GM23338 (cell line): ENCODE results near the gene ASGR2. TPM values are rescaled to one million over a fixed set of nuclear protein-coding genes. Genes with fewer than 3 reads are reported as not detected.

Source experiments
- ATAC-seq: fragments of 200-7000 bp; cut with Tn5 transposase; 3 replicates; pipeline ENCODE4 v1.9.1; 2020
- DNase-seq: peaks from one replicate; pipeline ENCODE4 v3.0.0-alpha.2; 2015; ENCODE audit warnings: low spot score
- H2AFZ ChIP-seq: fragments of 200-600 bp; sonication (generic); 2 replicates; pipeline ENCODE4 v1.8.0; 2016; ENCODE audit warnings: antibody characterized with exemption, mild to moderate bottlenecking, moderate library complexity
- H3F3A ChIP-seq: fragments of 200-600 bp; sonication (generic); replicated peaks from 2 replicates; pipeline ENCODE4 v1.8.0; 2017; ENCODE audit warnings: antibody characterized with exemption, mixed run types, low read depth
- H3K27ac ChIP-seq: fragments of 200-600 bp; sonication (generic); 2 replicates; pipeline ENCODE4 v1.6.1; 2016; ENCODE audit warnings: low read depth
- H3K27me3 ChIP-seq: fragments of 200-600 bp; sonication (generic); 2 replicates; pipeline ENCODE4 v1.8.0; 2016; ENCODE audit warnings: mild to moderate bottlenecking, mixed run types, moderate library complexity; ENCODE audit not compliant: insufficient read depth
- H3K36me3 ChIP-seq: fragments of 200-600 bp; sonication (generic); 2 replicates; pipeline ENCODE4 v1.8.0; 2016; ENCODE audit warnings: mild to moderate bottlenecking; ENCODE audit not compliant: insufficient read depth
- H3K4me1 ChIP-seq: fragments of 200-600 bp; sonication (generic); 2 replicates; pipeline ENCODE4 v1.8.0; 2016; ENCODE audit warnings: mild to moderate bottlenecking, moderate library complexity; ENCODE audit not compliant: insufficient read depth
- H3K4me2 ChIP-seq: fragments of 200-600 bp; sonication (generic); 2 replicates; pipeline ENCODE4 v1.7.1; 2017; ENCODE audit warnings: mixed run types
- H3K4me3 ChIP-seq: fragments of 200-600 bp; sonication (generic); 2 replicates; pipeline ENCODE4 v1.6.1; 2016; ENCODE audit warnings: mixed run types
- H3K79me2 ChIP-seq: fragments of 200-600 bp; sonication (generic); replicated peaks from 2 replicates; pipeline ENCODE4 v1.8.0; 2017; ENCODE audit warnings: mild to moderate bottlenecking; ENCODE audit not compliant: insufficient read depth
- H3K9me2 ChIP-seq: fragments of 200-600 bp; sonication (generic); 2 replicates; pipeline ENCODE4 v1.8.0; 2017; ENCODE audit not compliant: insufficient read depth
- H4K20me1 ChIP-seq: fragments of 200-600 bp; sonication (generic); replicated peaks from 2 replicates; pipeline ENCODE4 v1.8.0; 2017; ENCODE audit warnings: mild to moderate bottlenecking; ENCODE audit not compliant: insufficient read depth
- H3K27ac Mint-ChIP-seq: 2 replicates; pipeline ENCODE4 v1.8.0; 2020; ENCODE audit warnings: inconsistent platforms, mild to moderate bottlenecking, moderate library complexity, mixed read lengths
- H3K27me3 Mint-ChIP-seq: 3 replicates; pipeline ENCODE4 v1.8.0; 2022; ENCODE audit warnings: low read depth, mild to moderate bottlenecking, moderate library complexity, mixed read lengths, inconsistent platforms; ENCODE audit not compliant: insufficient read depth, poor library complexity
- H3K36me3 Mint-ChIP-seq: 3 replicates; pipeline ENCODE4 v1.8.0; 2021; ENCODE audit warnings: low read depth, mild to moderate bottlenecking, inconsistent platforms, moderate library complexity, mixed read lengths
- H3K4me1 Mint-ChIP-seq: 3 replicates; pipeline ENCODE4 v1.8.0; 2020; ENCODE audit warnings: mild to moderate bottlenecking, inconsistent platforms, mixed read lengths
- H3K4me3 Mint-ChIP-seq: 3 replicates; pipeline ENCODE4 v1.8.0; 2021; ENCODE audit warnings: moderate library complexity, mild to moderate bottlenecking, inconsistent platforms, mixed read lengths
- H3K9me3 Mint-ChIP-seq: 3 replicates; pipeline ENCODE4 v1.8.0; 2020; ENCODE audit warnings: moderate library complexity, mild to moderate bottlenecking, inconsistent platforms, mixed read lengths
- CREB1 ChIP-seq: fragments of 250-450 bp; sonication (Bioruptor Pico); IDR thresholded peaks from 2 replicates; pipeline ENCODE4 v1.5.0; 2020; ENCODE audit warnings: low read depth, mild to moderate bottlenecking, moderate library complexity
- EZH2 ChIP-seq: fragments of 200-600 bp; sonication (generic); IDR thresholded peaks from one replicate; pipeline ENCODE4 v1.8.0; 2017; ENCODE audit warnings: antibody characterized with exemption, mild to moderate bottlenecking, low read depth; ENCODE audit not compliant: unreplicated experiment
- EZH2phosphoT487 ChIP-seq: fragments of 200-600 bp; sonication (generic); IDR thresholded peaks from one replicate; pipeline ENCODE4 v1.8.1; 2018; ENCODE audit warnings: antibody characterized with exemption; ENCODE audit not compliant: unreplicated experiment
- JUNB ChIP-seq: IDR thresholded peaks from one replicate; pipeline ENCODE4 v1.6.1; 2016; ENCODE audit warnings: antibody characterized with exemption; ENCODE audit not compliant: unreplicated experiment
- NANOG ChIP-seq: IDR thresholded peaks from 2 replicates; pipeline ENCODE4 v1.6.1; 2016; ENCODE audit warnings: antibody characterized with exemption, borderline replicate concordance
- POLR2AphosphoS5 ChIP-seq: IDR thresholded peaks from 2 replicates; pipeline ENCODE4 v1.6.1; 2016; ENCODE audit warnings: antibody characterized with exemption, low read depth
- STAT1 ChIP-seq: IDR thresholded peaks from one replicate; pipeline ENCODE4 v1.6.1; 2016; ENCODE audit warnings: antibody characterized with exemption; ENCODE audit not compliant: unreplicated experiment
- ZNF114 ChIP-seq: fragments of 250-450 bp; sonication (Bioruptor Pico); IDR thresholded peaks from 2 replicates; pipeline ENCODE4 v1.5.0; 2020; ENCODE audit warnings: mild to moderate bottlenecking, moderate library complexity
- polyA plus RNA-seq: library from polyadenylated mRNA; unstranded; fragments of >200 nt; fragmentation: Nextera tagmentation; extraction: Ambion mirVana; gene quantifications from 2 replicates; pipeline ENCODE4 v1.2.1, GENCODE V29; 2016
- total RNA-seq: library from RNA; depleted of rRNA; stranded (reverse); fragments of >200 nt; shearing (Covaris generic); gene quantifications from 2 replicates; pipeline ENCODE4 v1.2.3, GENCODE V29; 2014
- TF ChIP-seq, protein P1 (sequence below): fragments of 250-450 bp; sonication (Bioruptor Pico); IDR thresholded peaks from 2 replicates; pipeline ENCODE4 v1.5.0; 2020; ENCODE audit warnings: mild to moderate bottlenecking, moderate library complexity
- TF ChIP-seq, protein P2 (sequence below): IDR thresholded peaks from 2 replicates; pipeline ENCODE4 v1.6.1; 2016; ENCODE audit warnings: antibody characterized with exemption

ASGR2 gene
- total and polyA plus RNA-seq, 2 experiments from 2014 or later: 0.97 TPM; not detected in 1

DNA sequence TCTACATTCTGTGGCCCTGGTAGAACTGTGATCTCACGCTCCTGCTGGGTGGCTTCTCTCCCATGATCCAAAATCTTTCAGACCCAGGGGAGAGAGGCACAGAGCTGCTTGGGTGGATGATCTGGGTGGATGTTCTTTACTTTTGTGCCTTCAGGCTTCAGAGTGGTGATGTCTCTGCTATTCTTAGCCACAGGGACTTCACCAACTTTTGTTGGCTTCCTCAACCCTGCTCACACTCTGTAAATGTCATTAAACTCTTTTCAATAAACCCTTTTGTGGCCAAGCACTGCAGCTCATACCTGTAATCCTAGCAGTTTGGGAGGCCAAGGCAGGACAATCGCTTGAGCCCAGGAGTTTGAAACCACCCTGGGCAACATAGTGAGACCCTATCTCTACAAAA, 42.2 kb downstream of the ASGR2 start (continued):
- TF ChIP-seq, protein P1, sequence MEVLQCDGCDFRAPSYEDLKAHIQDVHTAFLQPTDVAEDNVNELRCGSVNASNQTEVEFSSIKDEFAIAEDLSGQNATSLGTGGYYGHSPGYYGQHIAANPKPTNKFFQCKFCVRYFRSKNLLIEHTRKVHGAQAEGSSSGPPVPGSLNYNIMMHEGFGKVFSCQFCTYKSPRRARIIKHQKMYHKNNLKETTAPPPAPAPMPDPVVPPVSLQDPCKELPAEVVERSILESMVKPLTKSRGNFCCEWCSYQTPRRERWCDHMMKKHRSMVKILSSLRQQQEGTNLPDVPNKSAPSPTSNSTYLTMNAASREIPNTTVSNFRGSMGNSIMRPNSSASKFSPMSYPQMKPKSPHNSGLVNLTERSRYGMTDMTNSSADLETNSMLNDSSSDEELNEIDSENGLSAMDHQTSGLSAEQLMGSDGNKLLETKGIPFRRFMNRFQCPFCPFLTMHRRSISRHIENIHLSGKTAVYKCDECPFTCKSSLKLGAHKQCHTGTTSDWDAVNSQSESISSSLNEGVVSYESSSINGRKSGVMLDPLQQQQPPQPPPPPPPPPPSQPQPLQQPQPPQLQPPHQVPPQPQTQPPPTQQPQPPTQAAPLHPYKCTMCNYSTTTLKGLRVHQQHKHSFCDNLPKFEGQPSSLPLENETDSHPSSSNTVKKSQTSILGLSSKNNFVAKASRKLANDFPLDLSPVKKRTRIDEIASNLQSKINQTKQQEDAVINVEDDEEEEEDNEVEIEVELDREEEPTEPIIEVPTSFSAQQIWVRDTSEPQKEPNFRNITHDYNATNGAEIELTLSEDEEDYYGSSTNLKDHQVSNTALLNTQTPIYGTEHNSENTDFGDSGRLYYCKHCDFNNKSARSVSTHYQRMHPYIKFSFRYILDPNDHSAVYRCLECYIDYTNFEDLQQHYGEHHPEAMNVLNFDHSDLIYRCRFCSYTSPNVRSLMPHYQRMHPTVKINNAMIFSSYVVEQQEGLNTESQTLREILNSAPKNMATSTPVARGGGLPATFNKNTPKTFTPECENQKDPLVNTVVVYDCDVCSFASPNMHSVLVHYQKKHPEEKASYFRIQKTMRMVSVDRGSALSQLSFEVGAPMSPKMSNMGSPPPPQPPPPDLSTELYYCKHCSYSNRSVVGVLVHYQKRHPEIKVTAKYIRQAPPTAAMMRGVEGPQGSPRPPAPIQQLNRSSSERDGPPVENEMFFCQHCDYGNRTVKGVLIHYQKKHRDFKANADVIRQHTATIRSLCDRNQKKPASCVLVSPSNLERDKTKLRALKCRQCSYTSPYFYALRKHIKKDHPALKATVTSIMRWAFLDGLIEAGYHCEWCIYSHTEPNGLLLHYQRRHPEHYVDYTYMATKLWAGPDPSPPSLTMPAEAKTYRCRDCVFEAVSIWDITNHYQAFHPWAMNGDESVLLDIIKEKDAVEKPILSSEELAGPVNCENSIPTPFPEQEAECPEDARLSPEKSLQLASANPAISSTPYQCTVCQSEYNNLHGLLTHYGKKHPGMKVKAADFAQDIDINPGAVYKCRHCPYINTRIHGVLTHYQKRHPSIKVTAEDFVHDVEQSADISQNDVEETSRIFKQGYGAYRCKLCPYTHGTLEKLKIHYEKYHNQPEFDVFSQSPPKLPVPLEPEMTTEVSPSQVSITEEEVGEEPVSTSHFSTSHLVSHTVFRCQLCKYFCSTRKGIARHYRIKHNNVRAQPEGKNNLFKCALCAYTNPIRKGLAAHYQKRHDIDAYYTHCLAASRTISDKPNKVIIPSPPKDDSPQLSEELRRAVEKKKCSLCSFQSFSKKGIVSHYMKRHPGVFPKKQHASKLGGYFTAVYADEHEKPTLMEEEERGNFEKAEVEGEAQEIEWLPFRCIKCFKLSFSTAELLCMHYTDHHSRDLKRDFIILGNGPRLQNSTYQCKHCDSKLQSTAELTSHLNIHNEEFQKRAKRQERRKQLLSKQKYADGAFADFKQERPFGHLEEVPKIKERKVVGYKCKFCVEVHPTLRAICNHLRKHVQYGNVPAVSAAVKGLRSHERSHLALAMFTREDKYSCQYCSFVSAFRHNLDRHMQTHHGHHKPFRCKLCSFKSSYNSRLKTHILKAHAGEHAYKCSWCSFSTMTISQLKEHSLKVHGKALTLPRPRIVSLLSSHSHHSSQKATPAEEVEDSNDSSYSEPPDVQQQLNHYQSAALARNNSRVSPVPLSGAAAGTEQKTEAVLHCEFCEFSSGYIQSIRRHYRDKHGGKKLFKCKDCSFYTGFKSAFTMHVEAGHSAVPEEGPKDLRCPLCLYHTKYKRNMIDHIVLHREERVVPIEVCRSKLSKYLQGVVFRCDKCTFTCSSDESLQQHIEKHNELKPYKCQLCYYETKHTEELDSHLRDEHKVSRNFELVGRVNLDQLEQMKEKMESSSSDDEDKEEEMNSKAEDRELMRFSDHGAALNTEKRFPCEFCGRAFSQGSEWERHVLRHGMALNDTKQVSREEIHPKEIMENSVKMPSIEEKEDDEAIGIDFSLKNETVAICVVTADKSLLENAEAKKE (CRISPR knock-in tag): no peak
- TF ChIP-seq, protein P2, sequence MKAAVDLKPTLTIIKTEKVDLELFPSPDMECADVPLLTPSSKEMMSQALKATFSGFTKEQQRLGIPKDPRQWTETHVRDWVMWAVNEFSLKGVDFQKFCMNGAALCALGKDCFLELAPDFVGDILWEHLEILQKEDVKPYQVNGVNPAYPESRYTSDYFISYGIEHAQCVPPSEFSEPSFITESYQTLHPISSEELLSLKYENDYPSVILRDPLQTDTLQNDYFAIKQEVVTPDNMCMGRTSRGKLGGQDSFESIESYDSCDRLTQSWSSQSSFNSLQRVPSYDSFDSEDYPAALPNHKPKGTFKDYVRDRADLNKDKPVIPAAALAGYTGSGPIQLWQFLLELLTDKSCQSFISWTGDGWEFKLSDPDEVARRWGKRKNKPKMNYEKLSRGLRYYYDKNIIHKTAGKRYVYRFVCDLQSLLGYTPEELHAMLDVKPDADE: no peak
- TF ChIP-seq ZNF114 (no peak), POLR2AphosphoS5 (no peak), EZH2phosphoT487 (no peak), CREB1 (CRISPR knock-in tag) (no peak), EZH2 (no peak), STAT1 (no peak), JUNB (no peak), NANOG (no peak)

DNA sequence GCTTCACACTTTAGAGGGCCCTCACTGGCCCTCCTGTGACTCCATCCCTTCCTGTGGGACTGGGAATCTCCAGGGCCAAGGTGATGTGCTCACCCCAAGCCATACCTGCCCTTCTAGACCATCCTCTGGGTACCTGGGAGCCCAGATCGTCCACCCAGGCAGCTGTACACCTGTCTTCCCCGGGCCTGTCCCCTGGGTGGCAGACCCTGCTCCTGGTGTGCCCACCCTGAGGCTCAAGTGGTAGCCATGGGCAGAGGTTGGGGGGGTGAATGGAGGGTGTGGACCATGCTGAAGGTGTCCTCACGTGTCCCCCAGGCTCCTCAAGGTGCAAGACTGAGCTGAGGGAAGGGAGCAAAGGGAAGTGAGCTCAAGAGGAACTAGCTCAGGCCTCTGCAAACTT, 43.9 kb downstream of the ASGR2 start:
- Histone ChIP-seq H2AFZ (no peak overlapping the region), H3K79me2 (no peaks in the 10 kb centered on the region), H3K36me3 (no peaks in the 10 kb centered on the region), H3K4me3 (no peak overlapping the region), H3K9me2 (no peaks in the 10 kb centered on the region), H3F3A (no peaks in the 10 kb centered on the region), H4K20me1 (no peaks in the 10 kb centered on the region), H3K27me3 (no peaks in the 10 kb centered on the region), H3K4me2 (no peak overlapping the region), H3K4me1 (no peaks in the 10 kb centered on the region), H3K27ac (no peak overlapping the region)
- no peak for DNase-seq
- Mint-ChIP-seq H3K36me3 (peaks cover 22% of the 10 kb centered on the region), H3K4me3 (no peak overlapping the region), H3K4me1 (no peaks in the 10 kb centered on the region), H3K27ac (no peak overlapping the region), H3K9me3 (peaks cover 35% of the 10 kb centered on the region), H3K27me3 (peaks cover 9% of the 10 kb centered on the region)
- TF ChIP-seq EZH2phosphoT487 (no peak), STAT1 (no peak)
- TF ChIP-seq, protein P1 (CRISPR knock-in tag): no peak
- no peak for ATAC-seq
